AG09309 (cell line): ENCODE data around the gene NUP210.

Experiments used
- DNase-seq: peaks from one replicate; pipeline ENCODE4 v3.0.0-alpha.2; 2010; ENCODE audit warnings: low read depth
- H3K4me3 ChIP-seq: 2 replicates; pipeline ENCODE4 v1.5.1; 2011; ENCODE audit warnings: mild to moderate bottlenecking, low read depth, low read length, moderate library complexity; ENCODE audit not compliant: control insufficient read depth
- CTCF ChIP-seq: IDR thresholded peaks from 2 replicates; pipeline ENCODE4 v1.5.1; 2011; ENCODE audit warnings: mild to moderate bottlenecking, low read depth, low read length, inconsistent platforms; ENCODE audit not compliant: insufficient read depth, control insufficient read depth; ENCODE audit errors: missing control alignments

The NUP210 gene

GRCh38 chr3:13303410-13303809 lies 116.7 kb downstream of the NUP210 start:
- no peak for DNase-seq
- no peak for TF ChIP-seq CTCF
- H3K4me3 ChIP-seq = no peak overlapping the region

- DNase-seq = peak; percentile 28
- no peak overlapping the region for H3K4me3 ChIP-seq
- TF ChIP-seq CTCF = no peak
Measured at GRCh38 chr3:13301286-13301987, 118.7 kb downstream of the NUP210 start.

GRCh38 chr3:13300546-13301285 lies 119.4 kb downstream of the NUP210 start:
- no peak for DNase-seq
- TF ChIP-seq CTCF = no peak
- no peak overlapping the region for H3K4me3 ChIP-seq

- TF ChIP-seq CTCF = no peak
- no peak overlapping the region for H3K4me3 ChIP-seq
- no peak for DNase-seq
Measured at GRCh38 chr3:13299531-13300155, 120.5 kb downstream of the NUP210 start.

GRCh38 chr3:13296662-13297061 lies 123.5 kb downstream of the NUP210 start:
- no peak overlapping the region for H3K4me3 ChIP-seq
- no peak for TF ChIP-seq CTCF
- no peak for DNase-seq

GRCh38 chr3:13294442-13295351 lies 125.4 kb downstream of the NUP210 start:
- TF ChIP-seq CTCF = no peak
- no peak for DNase-seq
- H3K4me3 ChIP-seq = no peak overlapping the region
